ENCODE measurements around the gene TSPY9. TPM values are rescaled to one million over a fixed set of nuclear protein-coding genes. Genes with fewer than 3 reads are reported as not detected.
"Not testable (repeated sequence)": the region's sequence is repeated elsewhere in the genome, so short reads cannot be mapped to it uniquely, and the experiment has no call there.

The TSPY9 gene
- total RNA-seq, result not detected

DNA sequence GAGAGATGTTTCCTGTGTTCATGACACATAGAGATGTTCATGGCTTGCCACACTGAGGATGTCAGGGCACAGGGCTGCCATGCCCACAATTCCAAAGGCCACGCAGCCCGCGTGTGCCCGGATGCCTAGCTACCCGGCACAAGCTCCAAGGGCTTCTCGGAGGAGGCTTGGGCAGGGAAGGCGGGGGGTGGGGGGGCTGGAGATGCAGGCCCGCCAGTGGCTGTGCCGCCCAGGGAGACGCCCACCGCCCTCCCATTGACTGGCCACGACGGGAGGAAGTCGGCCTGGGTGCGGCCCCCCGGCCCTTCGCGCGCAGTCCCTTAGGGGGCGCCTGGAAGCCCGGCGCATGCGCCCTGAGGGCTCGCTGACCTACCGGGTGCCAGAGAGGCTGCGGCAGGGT lies at the start of gene TSPY9:
Gene TSPY9 (plus strand): TSS at position 301 of the 400 bp plus-strand sequence. CDS start 46 bp downstream, at position 347.
- not testable (repeated sequence) for H3K27ac ChIP-seq, H3K4me1 ChIP-seq, H3K4me3 ChIP-seq, H3K36me3 ChIP-seq, H3K27me3 ChIP-seq, H3K9me3 ChIP-seq, ATAC-seq
- no CpG with 5 or more reads among the region's 26 CpGs for WGBS, 2 donors (ENCODE audit: low coverage in 1 of 2)

GRCh38 chrY:9466655-9467054 lies 20.4 kb upstream of the TSPY9 start, which contains the start of gene TSPY1:
TSS of gene TSPY1 (plus strand) at chrY:9466955. CDS start at chrY:9467001, 46 bp downstream.
- not testable (repeated sequence) for H3K9me3 ChIP-seq, H3K4me1 ChIP-seq, H3K27ac ChIP-seq, ATAC-seq, H3K27me3 ChIP-seq, H3K36me3 ChIP-seq, H3K4me3 ChIP-seq
- WGBS, 2 donors (ENCODE audit: low coverage in 1 of 2), result no CpG with 5 or more reads among the region's 25 CpGs

- H3K4me1 ChIP-seq, H3K27me3 ChIP-seq, H3K27ac ChIP-seq, H3K9me3 ChIP-seq, ATAC-seq, H3K36me3 ChIP-seq, H3K4me3 ChIP-seq: not testable (repeated sequence)
- WGBS, 2 donors (ENCODE audit: low coverage in 1 of 2), result no CpG with 5 or more reads among the region's 6 CpGs
Measured at GRCh38 chrY:9504396-9504795, 17.3 kb downstream of the TSPY9 start.

- not testable (repeated sequence) for H3K36me3 ChIP-seq, H3K27me3 ChIP-seq, H3K27ac ChIP-seq, H3K9me3 ChIP-seq, ATAC-seq, H3K4me3 ChIP-seq, H3K4me1 ChIP-seq
- no CpG with 5 or more reads among the region's 12 CpGs for WGBS, 2 donors (ENCODE audit: low coverage in 1 of 2)
Measured at GRCh38 chrY:9516287-9516686, 29.2 kb downstream of the TSPY9 start.

DNA sequence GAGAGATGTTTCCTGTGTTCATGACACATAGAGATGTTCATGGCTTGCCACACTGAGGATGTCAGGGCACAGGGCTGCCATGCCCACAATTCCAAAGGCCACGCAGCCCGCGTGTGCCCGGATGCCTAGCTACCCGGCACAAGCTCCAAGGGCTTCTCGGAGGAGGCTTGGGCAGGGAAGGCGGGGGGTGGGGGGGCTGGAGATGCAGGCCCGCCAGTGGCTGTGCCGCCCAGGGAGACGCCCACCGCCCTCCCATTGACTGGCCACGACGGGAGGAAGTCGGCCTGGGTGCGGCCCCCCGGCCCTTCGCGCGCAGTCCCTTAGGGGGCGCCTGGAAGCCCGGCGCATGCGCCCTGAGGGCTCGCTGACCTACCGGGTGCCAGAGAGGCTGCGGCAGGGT lies 40.5 kb downstream of the TSPY9 start, which contains the start of gene TSPY10:
Gene TSPY10 (plus strand): TSS at position 301 of the 400 bp plus-strand sequence. CDS start 46 bp downstream, at position 347.
- no CpG with 5 or more reads among the region's 26 CpGs for WGBS, 2 donors (ENCODE audit: low coverage in 1 of 2)
- not testable (repeated sequence) for ATAC-seq, H3K36me3 ChIP-seq, H3K4me1 ChIP-seq, H3K4me3 ChIP-seq, H3K9me3 ChIP-seq, H3K27me3 ChIP-seq, H3K27ac ChIP-seq

Other genes starting within 250 kb of the TSPY9 start
- gene TSPY4, start 149.8 kb upstream of the TSPY9 start, total RNA-seq, result not detected
- not detected for gene TSPY8, start 129.5 kb upstream of the TSPY9 start, total RNA-seq
- gene TSPY3, start 88.8 kb upstream of the TSPY9 start, total RNA-seq, result not detected
- not detected for gene TSPY1, start 20.3 kb upstream of the TSPY9 start, total RNA-seq
- not detected for gene TSPY10, start 40.6 kb downstream of the TSPY9 start, total RNA-seq